Measurements from ENCODE around the gene TBX3. TPM values are rescaled to one million over a fixed set of nuclear protein-coding genes. Genes with fewer than 3 reads are reported as not detected.

TBX3 gene
- total and polyA plus RNA-seq, 10 of the 15 experiments (the other 5 are each of a cell fraction or from before 2014, with no cell fraction given) = 0.04 to 0.28 (median 0.08) TPM; not detected in 7

- no peak for TF ChIP-seq IRF3 (IDR thresholded peaks at IDR 0.05)
Observed at GRCh38 chr12:114671066-114671442, 12.9 kb downstream of the TBX3 start (continued).

GRCh38 chr12:114670291-114670980 is 13.5 kb downstream of the TBX3 start:
- intact Hi-C loops (cut with micrococcal nuclease; ENCODE audit: unreplicated experiment) (no loop called here), in situ Hi-C loops (cut with MboI) (no loop called here)
- Histone ChIP-seq H3K9me3 (replicated peaks; ENCODE audit: control insufficient read depth, insufficient read depth, low read length) (no peaks in the 10 kb centered on the region), H3K4me1 (ENCODE audit: control insufficient read depth, insufficient read depth, low read length) (no peaks in the 10 kb centered on the region), H2AFZ (ENCODE audit: control insufficient read depth, low read depth, low read length) (no peak overlapping the region), H3K9ac (ENCODE audit: control insufficient read depth, insufficient read depth, low read length) (no peak overlapping the region), H4K20me1 (ENCODE audit: control insufficient read depth, insufficient read depth) (no peaks in the 10 kb centered on the region), H3K27me3 (replicated peaks in 1 of 2; ENCODE audit: control insufficient read depth in 2 of 2, insufficient read depth in 2 of 2, low read length in 1 of 2) (peaks cover 5 to 7% of the 10 kb centered on the region in 2 experiments), H3K4me3 (no peak overlapping the region), H3K4me2 (ENCODE audit: control insufficient read depth, insufficient read depth) (no peak overlapping the region), H3K27ac (ENCODE audit: control insufficient read depth, insufficient read depth) (no peak overlapping the region), H3K36me3 (ENCODE audit: control insufficient read depth in 2 of 2, insufficient read depth in 2 of 2, low read length in 1 of 2) (no peaks in the 10 kb centered on the region), H3K79me2 (ENCODE audit: control insufficient read depth, insufficient read depth, low read length) (no peaks in the 10 kb centered on the region)
- ChIA-PET RAD21 (ENCODE audit: unreplicated experiment) (interaction anchor here (1.2 kb wide), 1 partner anchor 728 kb away, joined by 3 read pairs; no protein-coding TSS in a partner anchor), CTCF (interaction anchor here (0.6 to 1.4 kb wide), 2 partner anchors 689 to 1079 kb away, joined by 3 to 4 read pairs; no protein-coding TSS in a partner anchor), POLR2A (interaction anchor here (0.6 kb wide), 1 partner anchor 624 kb away, joined by 3 read pairs; no protein-coding TSS in a partner anchor), SMC1A (ENCODE audit: uncharacterized antibody, unreplicated experiment) (interaction anchor here (0.8 kb wide), 1 partner anchor 779 kb away, joined by 3 read pairs; no protein-coding TSS in a partner anchor)
- FAIRE-seq (no peak), ATAC-seq (no peak), DNase-seq (ENCODE audit: low read depth, low spot score) (no peak)
- TF ChIP-seq, protein P1, sequence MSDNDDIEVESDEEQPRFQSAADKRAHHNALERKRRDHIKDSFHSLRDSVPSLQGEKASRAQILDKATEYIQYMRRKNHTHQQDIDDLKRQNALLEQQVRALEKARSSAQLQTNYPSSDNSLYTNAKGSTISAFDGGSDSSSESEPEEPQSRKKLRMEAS (IDR thresholded peaks at IDR 0.05; ENCODE audit: low read depth, low read length) = no peak
- no peak for TF ChIP-seq MEF2B (IDR thresholded peaks at IDR 0.05; ENCODE audit: partially characterized antibody, poor library complexity, severe bottlenecking)
- no peak for TF ChIP-seq MTA3 (IDR thresholded peaks at IDR 0.05; ENCODE audit: borderline replicate concordance, low read length)
- TF ChIP-seq RB1 (IDR thresholded peaks at IDR 0.05; ENCODE audit: borderline replicate concordance) = no peak
- no TSS peak for BruUV-seq (replicated peaks)
- 30% methylated on average over 3 of the region's 3 CpGs for WGBS (ENCODE audit: insufficient coverage, insufficient replicate concordance, low lambda C conversion rate, missing lambda C conversion rate)
